ENCODE data around the gene PGAP1.

DNA sequence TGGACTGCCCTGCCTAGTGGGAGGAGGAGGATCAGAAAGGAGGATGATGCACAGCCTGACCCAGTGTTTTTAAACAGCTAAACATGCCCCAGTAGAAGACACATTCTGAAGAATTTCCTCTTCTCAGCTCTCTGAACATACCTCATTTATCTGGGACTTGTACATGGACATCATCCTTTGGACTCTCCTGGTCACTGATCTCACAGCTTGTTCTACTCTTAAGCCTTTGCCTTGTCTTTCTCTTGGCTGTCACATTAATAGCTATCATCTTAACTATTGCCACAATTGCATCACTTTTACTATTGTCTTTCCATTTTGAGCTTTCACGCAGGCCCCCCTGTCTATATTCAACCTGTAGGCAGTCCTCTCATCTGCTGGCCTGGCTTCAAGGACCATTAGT, 42.0 kb upstream of the PGAP1 start:
- TF ChIP-seq, protein P1, sequence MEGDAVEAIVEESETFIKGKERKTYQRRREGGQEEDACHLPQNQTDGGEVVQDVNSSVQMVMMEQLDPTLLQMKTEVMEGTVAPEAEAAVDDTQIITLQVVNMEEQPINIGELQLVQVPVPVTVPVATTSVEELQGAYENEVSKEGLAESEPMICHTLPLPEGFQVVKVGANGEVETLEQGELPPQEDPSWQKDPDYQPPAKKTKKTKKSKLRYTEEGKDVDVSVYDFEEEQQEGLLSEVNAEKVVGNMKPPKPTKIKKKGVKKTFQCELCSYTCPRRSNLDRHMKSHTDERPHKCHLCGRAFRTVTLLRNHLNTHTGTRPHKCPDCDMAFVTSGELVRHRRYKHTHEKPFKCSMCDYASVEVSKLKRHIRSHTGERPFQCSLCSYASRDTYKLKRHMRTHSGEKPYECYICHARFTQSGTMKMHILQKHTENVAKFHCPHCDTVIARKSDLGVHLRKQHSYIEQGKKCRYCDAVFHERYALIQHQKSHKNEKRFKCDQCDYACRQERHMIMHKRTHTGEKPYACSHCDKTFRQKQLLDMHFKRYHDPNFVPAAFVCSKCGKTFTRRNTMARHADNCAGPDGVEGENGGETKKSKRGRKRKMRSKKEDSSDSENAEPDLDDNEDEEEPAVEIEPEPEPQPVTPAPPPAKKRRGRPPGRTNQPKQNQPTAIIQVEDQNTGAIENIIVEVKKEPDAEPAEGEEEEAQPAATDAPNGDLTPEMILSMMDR (conservative IDR thresholded peaks at IDR 0.05; ENCODE audit: low read length): no peak
- no peak for TF ChIP-seq EZH2phosphoT487 (IDR thresholded peaks at IDR 0.05; ENCODE audit: borderline replicate concordance)

Data from Loucy (cell line).